HG02840 (cell line): Measurements from ENCODE around the gene MIPOL1.
"Not testable (repeated sequence)": the region's sequence is repeated elsewhere in the genome, so short reads cannot be mapped to it uniquely, and the experiment has no call there.

ENCODE experiments used
- ATAC-seq: cut with Tn5 transposase; IDR thresholded peaks from one replicate; pipeline ENCODE4 v1.9.1; 2021; ENCODE audit warnings: mild to moderate bottlenecking, moderate library complexity, moderate number of reproducible peaks; ENCODE audit not compliant: unreplicated experiment, low FRiP score

Gene MIPOL1

DNA sequence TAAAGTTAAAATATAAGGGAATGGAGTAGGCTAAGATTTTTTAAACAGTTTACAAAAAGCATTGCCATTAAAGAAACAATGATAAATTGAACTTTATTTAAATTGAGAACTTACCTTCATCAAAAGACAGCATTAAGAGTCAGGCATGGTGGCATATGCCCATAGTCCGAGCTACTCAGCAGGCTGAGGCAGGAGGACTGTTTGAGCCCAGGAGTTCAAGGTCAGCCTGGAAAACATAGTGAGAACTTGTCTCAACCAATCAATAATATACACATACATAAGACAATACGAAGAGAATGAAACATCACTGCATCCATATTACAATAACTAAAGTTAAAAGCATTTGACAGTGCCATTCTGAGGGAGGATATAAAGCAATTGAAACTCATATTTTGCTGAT is 299.7 kb downstream of the MIPOL1 start:
- ATAC-seq = no peak

GRCh38 chr14:37501877-37502276 is 304.1 kb downstream of the MIPOL1 start:
- ATAC-seq = no peak

DNA sequence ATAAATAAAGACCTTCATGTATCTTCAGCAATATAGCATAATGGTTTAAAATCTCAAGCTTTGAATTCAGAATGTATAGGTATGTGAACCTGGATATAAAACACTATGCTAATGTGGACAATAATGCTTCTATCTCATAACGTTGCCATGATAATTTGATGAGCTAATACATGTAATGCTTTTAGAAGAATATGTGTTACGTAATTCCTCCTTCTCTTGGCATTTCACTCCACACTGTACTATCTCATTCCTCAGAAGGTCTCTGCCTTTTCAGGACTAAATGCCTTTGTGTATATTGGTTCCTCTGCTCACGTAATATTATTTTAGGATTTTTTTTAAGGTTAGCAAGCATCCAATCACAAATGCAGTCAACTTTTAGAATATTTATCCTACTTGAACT is 310.8 kb downstream of the MIPOL1 start:
- no peak for ATAC-seq

DNA sequence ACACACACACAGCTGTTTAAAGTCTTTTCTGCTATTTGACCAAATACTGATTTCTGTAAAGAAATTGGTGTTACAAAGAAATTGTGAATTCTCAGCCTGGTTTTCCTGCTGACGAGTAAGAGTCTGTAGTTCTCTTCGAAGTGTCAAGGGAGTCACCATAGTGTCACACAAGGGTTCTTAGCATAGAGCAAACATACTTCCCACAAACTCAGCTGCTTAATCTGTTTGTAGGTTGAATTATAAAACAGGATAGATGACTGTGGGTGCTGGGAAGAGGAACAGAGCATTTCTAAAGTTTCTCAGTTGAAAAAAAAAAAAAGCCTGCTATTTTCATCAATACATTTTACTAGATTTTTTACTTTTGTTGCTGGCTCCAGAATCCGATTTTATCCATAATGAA is 314.4 kb downstream of the MIPOL1 start:
- no peak for ATAC-seq

DNA sequence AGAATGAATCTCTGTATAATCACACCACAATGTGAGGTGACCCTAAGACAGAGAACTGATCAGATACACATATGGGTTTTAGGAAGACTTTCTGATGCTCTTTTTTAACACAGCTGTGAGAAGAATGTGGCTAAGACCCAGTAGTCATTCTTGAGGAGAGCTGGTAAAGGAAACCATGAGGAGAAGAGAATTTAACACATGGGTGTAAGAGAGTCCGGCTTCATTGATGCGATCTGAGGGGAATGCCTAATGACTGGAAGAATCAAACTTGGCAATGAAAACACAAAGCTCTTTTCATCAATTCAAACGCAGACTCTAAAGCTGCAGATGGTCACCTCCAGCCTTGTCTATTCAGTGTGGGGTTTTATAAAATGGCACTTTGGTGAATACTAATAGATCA is 318.0 kb downstream of the MIPOL1 start:
- ATAC-seq = no peak

- ATAC-seq = no peak
Observed at GRCh38 chr14:37526994-37527393, 329.3 kb downstream of the MIPOL1 start.

GRCh38 chr14:37539992-37540391 is 342.3 kb downstream of the MIPOL1 start:
- no peak for ATAC-seq

GRCh38 chr14:37544407-37544806 is 346.7 kb downstream of the MIPOL1 start:
- ATAC-seq = no peak

DNA sequence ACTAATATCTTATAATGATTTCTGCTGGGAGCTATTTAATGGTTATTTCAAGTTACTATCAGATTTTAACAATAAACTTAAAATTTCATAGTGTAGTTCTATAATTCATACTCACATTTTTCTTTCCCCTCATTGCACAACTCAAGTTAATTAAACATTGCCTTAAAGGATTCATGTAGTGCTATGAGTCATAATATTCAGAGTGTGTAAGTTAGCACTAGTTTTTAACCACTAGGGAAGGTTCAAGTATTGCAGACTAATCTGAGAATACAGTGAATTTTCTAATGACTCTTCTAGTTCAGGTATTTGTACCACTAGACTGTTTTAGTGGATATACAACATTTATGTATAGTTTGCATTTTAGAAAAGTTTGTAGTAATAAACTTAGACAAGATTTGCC is 347.4 kb downstream of the MIPOL1 start:
- ATAC-seq = no peak

DNA sequence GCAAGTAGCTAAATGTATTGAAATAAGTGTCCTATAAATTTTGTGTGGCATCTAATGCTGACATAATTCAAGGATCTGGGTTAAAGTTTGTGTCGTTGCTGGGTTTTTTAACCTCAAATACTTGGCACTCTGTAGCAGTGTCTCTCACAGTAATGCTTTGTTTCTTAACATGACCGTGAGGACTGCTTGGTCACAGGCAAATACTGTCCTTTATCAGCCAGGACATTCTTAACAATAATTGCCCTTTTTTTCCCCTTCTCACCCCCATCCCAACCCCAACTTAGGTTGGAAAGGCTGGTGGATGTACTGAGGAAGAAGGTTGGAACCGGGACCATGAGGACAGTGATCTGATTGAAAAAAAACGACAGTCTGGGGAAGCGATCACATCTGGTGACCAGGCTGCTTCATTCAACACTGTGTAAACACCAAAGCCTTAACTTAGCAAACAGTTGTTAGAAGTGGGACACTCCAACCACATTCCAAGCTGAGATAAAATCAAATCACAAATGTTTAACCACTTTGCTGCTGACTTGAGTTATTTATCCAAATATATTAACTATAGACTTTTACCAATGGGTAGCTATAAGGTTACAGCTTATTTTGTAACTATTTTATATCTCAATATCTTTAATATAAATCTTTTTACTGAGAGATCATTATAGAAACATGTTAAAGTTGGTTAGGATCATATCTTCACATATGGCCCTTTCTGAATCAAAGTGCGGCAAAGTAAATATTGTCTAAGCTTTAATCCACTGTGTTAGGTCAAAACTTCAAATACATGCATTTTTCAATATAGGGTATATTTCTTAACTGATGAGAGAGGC is 349.1 kb downstream of the MIPOL1 start:
- ATAC-seq = no peak

DNA sequence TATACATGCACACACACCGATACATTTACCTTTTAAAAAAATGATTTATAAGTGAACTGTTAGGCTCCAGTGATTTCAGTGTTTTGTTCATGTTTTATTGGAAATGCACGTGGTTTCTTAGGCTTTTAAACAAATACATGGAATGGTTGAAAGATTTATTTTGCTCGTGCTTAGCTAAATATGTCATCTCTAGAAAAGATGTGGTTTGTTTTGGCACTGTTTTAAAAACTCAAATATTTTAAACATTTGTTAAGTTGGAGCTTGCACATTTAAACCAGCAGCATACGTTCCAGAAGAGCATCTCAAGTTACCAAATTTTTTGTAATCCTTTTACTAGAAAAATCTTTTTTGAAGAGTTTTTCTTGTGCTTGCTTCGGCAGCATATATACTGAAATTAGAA is 352.8 kb downstream of the MIPOL1 start:
- ATAC-seq = no peak

- no peak for ATAC-seq
Observed at GRCh38 chr14:37551119-37551518, 353.4 kb downstream of the MIPOL1 start.

- no peak for ATAC-seq
Observed at GRCh38 chr14:37553935-37554550, 356.3 kb downstream of the MIPOL1 start.

- not testable (repeated sequence) for ATAC-seq
Observed at GRCh38 chr14:37555596-37555995, 357.9 kb downstream of the MIPOL1 start.

DNA sequence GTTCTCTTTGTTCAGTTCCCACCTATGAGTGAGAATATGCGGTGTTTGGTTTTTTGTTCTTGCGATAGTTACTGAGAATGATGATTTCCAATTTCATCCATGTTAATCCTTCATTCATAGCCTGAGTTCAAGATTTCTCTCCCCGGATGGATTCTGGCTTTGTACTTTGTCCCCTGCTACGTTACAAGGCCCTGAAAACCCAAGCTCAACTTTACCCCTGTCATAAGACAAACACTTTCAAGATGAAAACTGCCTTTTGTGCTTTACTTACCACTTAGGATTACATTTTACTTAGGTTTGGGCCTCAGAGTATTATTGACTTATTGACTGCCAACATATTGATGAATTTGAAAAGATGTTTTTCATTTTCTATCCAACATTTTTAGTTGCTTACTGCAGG is 361.0 kb downstream of the MIPOL1 start:
- ATAC-seq = no peak

- no peak for ATAC-seq
Observed at GRCh38 chr14:37559386-37559785, 361.6 kb downstream of the MIPOL1 start.

- ATAC-seq = no peak
Observed at GRCh38 chr14:37563189-37563588, 365.5 kb downstream of the MIPOL1 start.

GRCh38 chr14:37565550-37565949 is 367.8 kb downstream of the MIPOL1 start:
- ATAC-seq = no peak

GRCh38 chr14:37566811-37567371 is 369.2 kb downstream of the MIPOL1 start:
- ATAC-seq = no peak

- ATAC-seq = no peak
Observed at GRCh38 chr14:37569729-37570128, 372.0 kb downstream of the MIPOL1 start.

GRCh38 chr14:37571391-37571790 is 373.7 kb downstream of the MIPOL1 start:
- no peak for ATAC-seq

DNA sequence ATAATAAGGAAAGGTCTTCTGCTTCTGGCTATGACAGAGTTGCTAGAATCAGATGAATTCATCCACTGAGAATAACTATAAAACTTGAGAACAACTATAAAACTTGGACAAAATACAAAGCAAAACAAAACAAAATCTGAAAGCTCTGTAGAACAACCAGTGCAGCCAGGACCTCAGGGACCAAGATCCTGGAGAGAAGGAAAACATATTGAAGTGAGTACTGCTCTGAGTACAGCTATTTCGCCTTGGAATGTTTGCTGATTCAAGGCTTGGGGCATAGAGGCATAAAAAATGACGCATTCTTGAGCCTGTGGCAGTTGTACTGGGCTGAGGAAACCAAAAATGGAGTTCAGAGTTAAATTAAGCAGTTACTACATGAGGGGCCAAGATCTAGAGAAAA is 375.6 kb downstream of the MIPOL1 start:
- ATAC-seq = no peak
